HCT116 (cell line): Measurements from ENCODE around the gene TMEM202. TPM values are rescaled to one million over a fixed set of nuclear protein-coding genes. Genes with fewer than 3 reads are reported as not detected.

Experiments
- ATAC-seq: fragments of 200-7000 bp; cut with Tn5 transposase; 2 replicates; pipeline ENCODE4 v1.9.1; 2020; ENCODE audit warnings: mild to moderate bottlenecking, moderate library complexity
- BruUV-seq: library from RNA; stranded (reverse); fragments of 400-500 nt; replicated peaks from 2 replicates; lab custom pipeline; 2021; lab: Mats Ljungman, UMichigan
- CTCF ChIA-PET: fragments of 300-600 bp; sonication (Branson Sonifier 250); formaldehyde crosslinking; loops from one replicate; lab custom pipeline; 2021; ENCODE audit warnings: antibody characterized with exemption; lab: Charles Lee
- POLR2A ChIA-PET: fragments of 300-600, 350-600 bp; sonication (Branson Sonifier 250); formaldehyde crosslinking; loops from one replicate; lab custom pipeline; 2021; ENCODE audit warnings: antibody characterized with exemption; lab: Charles Lee
- RAD21 ChIA-PET, 2 experiments: fragments of 300-600 bp; sonication (Branson Sonifier 250); formaldehyde crosslinking; loops; one replicate each; lab custom pipeline; 2023; ENCODE audit warnings: low total read pairs in 2 of 2; ENCODE audit not compliant: uncharacterized antibody in 2 of 2, unreplicated experiment in 2 of 2, low non-redundant PET in 1 of 2; lab: Charles Lee
- DNase-seq: peaks from one replicate; pipeline ENCODE4 v3.0.0-alpha.2; 2010; ENCODE audit warnings: low read depth, low spot score
- H2AFZ ChIP-seq: fragments of 200-600 bp; shearing (Covaris generic), sonication (generic); 2 replicates; pipeline ENCODE4 v1.6.1; 2017; ENCODE audit warnings: low read depth, mixed run types, mixed read lengths, antibody characterized with exemption, low read length; ENCODE audit not compliant: poor library complexity, severe bottlenecking
- H3K27ac ChIP-seq: 2 replicates; pipeline ENCODE4 v1.5.1; 2012; ENCODE audit warnings: low read depth, low read length
- H3K27me3 ChIP-seq: fragments of 200-600 bp; sonication (generic); 2 replicates; pipeline ENCODE4 v1.6.1; 2016; ENCODE audit warnings: mixed run types, low read length, mixed read lengths; ENCODE audit not compliant: insufficient read depth
- H3K36me3 ChIP-seq, 2 experiments: fragments of 200-500 bp in 1 of 2; fragments of 200-600 bp in 1 of 2; sonication (Bioruptor generic) in 1 of 2; sonication (generic) in 1 of 2; 2 replicates each; pipeline versions ENCODE4 v1.5.1 to v1.6.1; 2014 to 2016; ENCODE audit warnings: low read length in 2 of 2, inconsistent platforms in 1 of 2, mixed read lengths in 1 of 2, mixed run types in 1 of 2; ENCODE audit not compliant: insufficient read depth in 2 of 2, control insufficient read depth in 1 of 2
- H3K4me1 ChIP-seq, 2 experiments: fragments of 200-600 bp in 1 of 2; sonication (generic) in 1 of 2; 2 replicates each; pipeline versions ENCODE4 v1.5.1 to v1.6.1; 2012 to 2017; ENCODE audit warnings: low read length in 2 of 2, inconsistent platforms in 1 of 2, mild to moderate bottlenecking in 1 of 2, mixed read lengths in 1 of 2, mixed run types in 1 of 2, moderate library complexity in 1 of 2; ENCODE audit not compliant: insufficient read depth in 2 of 2, control insufficient read depth in 1 of 2
- H3K4me2 ChIP-seq: fragments of 200-600 bp; sonication (generic); 2 replicates; pipeline ENCODE4 v1.6.1; 2017; ENCODE audit warnings: mixed run types, low read length, mixed read lengths
- H3K4me3 ChIP-seq, 2 experiments: fragments of 200-600 bp in 1 of 2; sonication (generic) in 1 of 2; replicated peaks in 1 of 2; 2 replicates each; pipeline ENCODE4 v1.5.1; 2011 to 2016; ENCODE audit warnings: low read length in 2 of 2, control low read depth in 1 of 2, low read depth in 1 of 2, mild to moderate bottlenecking in 1 of 2, mixed read lengths in 1 of 2, mixed run types in 1 of 2
- H3K79me2 ChIP-seq: fragments of 200-600 bp; sonication (generic); 2 replicates; pipeline ENCODE4 v1.6.1; 2017; ENCODE audit warnings: mild to moderate bottlenecking, mixed run types, low read length, moderate library complexity, mixed read lengths; ENCODE audit not compliant: insufficient read depth
- H3K9ac ChIP-seq: fragments of 200-600 bp; sonication (generic); 2 replicates; pipeline ENCODE4 v1.6.1; 2016; ENCODE audit warnings: low read length, mixed read lengths
- H3K9me2 ChIP-seq: fragments of 200-600 bp; sonication (generic), shearing (Covaris generic); 2 replicates; pipeline ENCODE4 v1.6.1; 2017; ENCODE audit warnings: mixed run types, mild to moderate bottlenecking, moderate library complexity; ENCODE audit not compliant: insufficient read depth
- H3K9me3 ChIP-seq, 2 experiments: fragments of 200-500 bp in 1 of 2; fragments of 200-600 bp in 1 of 2; sonication (Bioruptor generic) in 1 of 2; sonication (generic) in 1 of 2; 2 replicates each; pipeline ENCODE4 v1.6.1; 2014 to 2017; ENCODE audit warnings: low read length in 2 of 2, mixed read lengths in 2 of 2, inconsistent platforms in 1 of 2, low read depth in 1 of 2, mild to moderate bottlenecking in 1 of 2, mixed run types in 1 of 2, moderate library complexity in 1 of 2; ENCODE audit not compliant: control insufficient read depth in 1 of 2, insufficient read depth in 1 of 2
- H4K20me1 ChIP-seq: fragments of 200-600 bp; sonication (generic), shearing (Covaris generic); 2 replicates; pipeline ENCODE4 v1.6.1; 2017; ENCODE audit warnings: mixed run types, mild to moderate bottlenecking, moderate library complexity; ENCODE audit not compliant: insufficient read depth
- CTCF ChIP-seq, 3 experiments: fragments of 200-600 bp in 1 of 3; sonication (generic) in 1 of 3; IDR thresholded peaks in 2 of 3; conservative IDR thresholded peaks in 1 of 3; 2 replicates each; pipeline ENCODE4 v1.5.1; 2012 to 2017; ENCODE audit warnings: low read depth in 2 of 3, low read length in 2 of 3, antibody characterized with exemption in 1 of 3, borderline replicate concordance in 1 of 3, control low read depth in 1 of 3, mild to moderate bottlenecking in 1 of 3, mixed read lengths in 1 of 3, mixed run types in 1 of 3, moderate library complexity in 1 of 3; ENCODE audit not compliant: insufficient read depth in 1 of 3
- EGR1 ChIP-seq: IDR thresholded peaks from 2 replicates; pipeline ENCODE4 v1.6.1; 2012; ENCODE audit warnings: low read depth
- POLR2A ChIP-seq: IDR thresholded peaks from 2 replicates; pipeline ENCODE4 v1.7.0; 2011; ENCODE audit warnings: borderline replicate concordance; ENCODE audit not compliant: insufficient read depth, insufficient read length; ENCODE audit errors: extremely low read depth
- REST ChIP-seq: IDR thresholded peaks from 2 replicates; pipeline ENCODE4 v1.6.1; 2012; ENCODE audit warnings: low read depth
- ZFX ChIP-seq: fragments of 450-650 bp; IDR thresholded peaks from 2 replicates; pipeline ENCODE4 v1.6.1; 2017
- intact Hi-C: fragments of 100-400 bp; cut with micrococcal nuclease; formaldehyde crosslinking; loops from 2 replicates; pipeline ENCODE4 v1.10.0; 2022
- total RNA-seq: library from RNA; stranded (reverse); gene quantifications from one replicate; pipeline ENCODE4 v1.2.1, GENCODE V29; 2021; ENCODE audit not compliant: unreplicated experiment

TMEM202 gene
- total RNA-seq, 1 experiment from 2014 or later, result not detected

- DNase-seq (no peak), ATAC-seq (peak; percentile 64)
- BruUV-seq, result no TSS peak
- no peaks in the 10 kb centered on the region for H3K9me3 ChIP-seq
- no peak overlapping the region for H3K4me2 ChIP-seq
- H3K27me3 ChIP-seq, result no peaks in the 10 kb centered on the region; the same call in 1 of the 2 replicates
- H3K9me2 ChIP-seq, result no peaks in the 10 kb centered on the region
- no peaks in the 10 kb centered on the region for H4K20me1 ChIP-seq
- H2AFZ ChIP-seq, result no peak overlapping the region
- POLR2A ChIA-PET, result no interaction called here
- CTCF ChIA-PET, result no interaction called here
- H3K4me3 ChIP-seq, result no peak overlapping the region
- H3K27ac ChIP-seq, result no peak overlapping the region
- intact Hi-C loops, result no loop called here
- no peaks in the 10 kb centered on the region for H3K4me1 ChIP-seq
- RAD21 ChIA-PET, result no interaction called here
- H3K36me3 ChIP-seq, result no peaks in the 10 kb centered on the region
- TF ChIP-seq CTCF (IDR thresholded peaks at IDR 0.05 in 2 of 3, conservative IDR thresholded peaks at IDR 0.05 in 1 of 3; ENCODE audit: borderline replicate concordance in 1 of 3, insufficient read depth in 1 of 3, low read depth in 2 of 3, low read length in 2 of 3), result peak in 1 of 3 experiments; percentile 33; a peak in 2 of 6 replicates
- TF ChIP-seq ZFX, result no peak
- no peaks in the 10 kb centered on the region for H3K79me2 ChIP-seq
- no peak overlapping the region for H3K9ac ChIP-seq
Observed at GRCh38 chr15:72382146-72382545, 16.0 kb upstream of the TMEM202 start.

- no peaks in the 10 kb centered on the region for H4K20me1 ChIP-seq
- no peak overlapping the region for H3K4me2 ChIP-seq
- no peaks in the 10 kb centered on the region for H3K79me2 ChIP-seq
- no peak for DNase-seq
- intact Hi-C loops, result no loop called here
- no peaks in the 10 kb centered on the region for H3K9me3 ChIP-seq
- ChIA-PET CTCF (no interaction called here), RAD21 (no interaction called here), POLR2A (no interaction called here)
- H3K27ac ChIP-seq, result no peak overlapping the region
- ATAC-seq, result no peak
- no peaks in the 10 kb centered on the region for H3K4me1 ChIP-seq
- TF ChIP-seq POLR2A (no peak), REST (no peak), EGR1 (no peak)
- H2AFZ ChIP-seq, result no peak overlapping the region
- no TSS peak for BruUV-seq
- no peak overlapping the region for H3K4me3 ChIP-seq
- 0 out of 2 replicates have a peak, but pooled peaks cover 4% of the 10 kb centered on the region for H3K27me3 ChIP-seq
- H3K9ac ChIP-seq, result no peak overlapping the region
- H3K9me2 ChIP-seq, result no peaks in the 10 kb centered on the region
- no peaks in the 10 kb centered on the region for H3K36me3 ChIP-seq
Observed at GRCh38 chr15:72387741-72388140, 10.4 kb upstream of the TMEM202 start.
